ENCODE data around the gene PPTC7.
"Not testable (repeated sequence)": the region's sequence is repeated elsewhere in the genome, so short reads cannot be mapped to it uniquely, and the experiment has no call there.

The PPTC7 gene, protein sequence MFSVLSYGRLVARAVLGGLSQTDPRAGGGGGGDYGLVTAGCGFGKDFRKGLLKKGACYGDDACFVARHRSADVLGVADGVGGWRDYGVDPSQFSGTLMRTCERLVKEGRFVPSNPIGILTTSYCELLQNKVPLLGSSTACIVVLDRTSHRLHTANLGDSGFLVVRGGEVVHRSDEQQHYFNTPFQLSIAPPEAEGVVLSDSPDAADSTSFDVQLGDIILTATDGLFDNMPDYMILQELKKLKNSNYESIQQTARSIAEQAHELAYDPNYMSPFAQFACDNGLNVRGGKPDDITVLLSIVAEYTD

DNA sequence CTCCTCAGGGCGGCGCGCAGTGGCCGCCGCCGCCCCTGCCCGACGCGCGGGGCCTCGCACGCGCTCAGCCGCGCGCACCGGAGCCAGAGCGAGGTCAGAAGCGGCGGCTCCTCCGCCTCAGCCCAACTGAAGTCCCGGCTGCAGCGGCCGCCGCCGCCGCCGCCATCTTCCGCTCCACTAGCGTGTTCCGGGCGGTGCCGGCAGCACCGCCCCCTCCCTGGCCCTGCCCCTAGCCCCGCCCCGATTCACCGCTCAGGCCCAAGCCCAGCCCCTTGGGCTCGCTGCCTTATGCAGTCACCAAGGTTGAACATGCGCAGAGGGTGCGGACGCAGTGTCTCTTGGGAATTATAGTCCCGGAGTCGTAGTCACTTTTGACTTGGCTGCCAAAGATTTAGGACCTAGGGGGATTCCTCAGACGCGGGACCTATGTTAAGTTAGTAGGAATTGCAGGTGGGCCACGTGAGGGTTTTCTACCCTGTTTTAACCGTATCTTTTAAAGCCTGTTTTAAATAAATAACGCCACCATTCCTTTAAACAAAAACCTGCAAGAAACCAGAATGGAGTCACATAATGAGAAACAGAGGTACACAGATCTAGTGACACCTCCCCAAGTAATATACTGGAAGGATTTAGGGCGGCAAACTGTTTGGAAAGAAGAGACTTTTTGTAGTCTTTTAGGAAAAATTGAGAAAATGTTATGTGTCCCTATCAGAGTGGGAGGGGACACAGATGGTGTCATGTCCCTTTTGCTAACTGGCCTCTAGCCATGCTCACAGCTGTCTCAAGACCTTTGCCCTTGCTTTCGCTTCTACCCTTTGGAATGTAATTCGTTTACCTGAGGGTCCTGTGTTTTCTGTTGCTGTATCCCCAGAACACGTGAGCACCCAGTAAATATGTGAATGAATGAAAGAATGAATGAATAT lies at the start of gene PPTC7:
Gene PPTC7 (minus strand): TSS at position 182 of the 923 bp plus-strand sequence. CDS start 287 bp downstream, outside the sequence.
- DNase-seq = peak; percentile 72 to 99 (median 94)

DNA sequence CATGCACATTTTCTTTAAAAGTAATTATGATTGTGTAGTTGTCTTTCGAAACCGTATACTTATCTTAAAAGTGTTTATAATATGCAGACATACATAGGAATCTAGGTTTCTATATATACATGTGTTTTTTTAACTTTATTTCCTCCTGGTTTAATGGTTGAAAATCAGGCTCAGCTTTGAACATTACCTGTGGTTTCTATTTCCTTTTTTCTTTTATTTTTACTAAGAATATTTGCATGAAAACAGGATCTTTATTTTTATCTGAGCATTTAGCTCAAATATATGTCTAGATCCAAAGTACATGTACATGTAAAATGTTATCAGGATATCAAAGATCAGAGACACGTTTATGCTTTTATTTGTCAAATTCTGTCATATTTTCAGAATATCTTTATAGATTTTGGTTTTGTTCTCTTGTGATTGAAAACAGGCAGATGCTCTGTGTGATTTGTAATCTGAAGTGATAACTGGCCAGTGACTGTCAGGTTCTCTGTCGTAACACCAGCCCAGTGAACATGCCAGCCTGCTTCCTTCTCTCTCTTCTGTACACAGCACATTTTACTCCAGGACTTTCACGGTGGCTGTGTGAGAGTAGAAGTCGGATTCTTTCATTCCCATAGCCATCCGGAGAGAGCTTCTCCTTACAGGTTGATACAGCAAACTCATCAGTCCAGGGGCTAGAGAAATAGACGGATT lies 44.5 kb upstream of the PPTC7 start:
- DNase-seq = peak in 1 of 51 donors; percentile 4

DNA sequence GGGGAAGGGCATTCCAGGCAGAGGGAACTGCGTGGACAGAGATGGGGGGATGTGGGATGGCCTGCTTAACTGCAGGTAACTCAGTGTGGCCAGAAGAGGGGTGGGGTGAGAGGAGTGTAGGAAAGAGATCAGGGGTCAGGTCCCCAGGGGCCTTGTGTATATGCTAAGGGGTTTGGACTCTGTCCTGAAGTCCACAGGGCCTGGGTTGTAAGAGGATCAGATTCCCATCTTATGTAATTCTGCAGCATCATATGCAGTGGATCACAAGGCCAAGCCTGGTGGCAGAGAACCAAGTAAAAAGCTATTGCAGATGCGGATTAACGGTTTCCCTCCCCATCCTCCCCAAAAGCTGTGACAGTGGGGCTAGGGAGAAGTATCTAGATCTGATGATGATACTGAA lies 39.5 kb upstream of the PPTC7 start:
- no peak for DNase-seq

DNA sequence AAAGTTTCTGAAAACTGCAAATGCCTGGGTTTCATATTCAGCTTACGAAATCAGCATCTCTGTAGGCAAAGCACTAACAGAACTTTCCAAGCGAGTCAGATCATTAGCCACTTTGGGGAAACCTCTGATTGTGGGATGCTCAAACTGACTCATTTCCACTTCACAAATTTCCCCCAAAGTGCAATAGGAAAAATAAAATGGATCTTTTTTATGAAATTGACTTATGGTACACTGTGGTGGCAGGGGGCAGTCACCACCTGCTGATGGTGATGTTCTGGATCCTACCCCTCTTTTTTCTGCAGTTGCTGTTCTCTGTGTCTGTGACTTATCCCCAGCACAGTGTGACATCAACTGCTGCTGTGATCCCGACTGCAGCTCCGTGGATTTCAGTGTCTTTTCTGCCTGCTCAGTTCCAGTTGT lies 36.4 kb upstream of the PPTC7 start:
- no peak for DNase-seq

DNA sequence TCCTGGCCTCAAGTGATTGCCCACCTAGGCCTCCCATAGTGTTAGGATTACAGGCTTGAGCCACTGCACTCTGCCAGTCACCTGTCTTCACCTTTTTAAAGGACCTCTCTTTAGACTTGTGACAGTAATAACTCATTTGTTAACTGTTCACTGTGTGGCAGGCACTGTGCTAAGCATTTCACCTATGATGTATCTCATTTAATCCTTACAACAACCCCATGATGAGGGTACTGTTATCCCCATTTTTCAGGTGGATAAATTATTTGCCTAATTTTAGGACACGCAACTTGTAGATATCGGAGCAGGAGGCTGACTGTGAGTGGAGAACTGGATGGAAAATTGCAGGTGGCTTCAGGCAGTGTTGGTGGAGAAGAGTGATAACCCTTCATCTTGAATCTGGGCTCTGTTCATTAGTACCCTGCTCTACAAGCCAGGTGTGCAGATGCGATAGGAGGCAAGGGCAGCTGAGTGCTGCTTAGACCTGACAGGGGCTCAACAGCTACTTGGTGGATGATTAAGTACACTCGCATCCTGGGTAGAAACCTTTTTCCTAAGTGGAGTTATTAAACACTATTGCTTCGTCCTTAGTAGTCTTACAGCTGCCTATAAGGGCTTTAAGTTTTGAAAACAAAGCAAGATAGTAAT lies 33.5 kb upstream of the PPTC7 start:
- no peak for DNase-seq

DNA sequence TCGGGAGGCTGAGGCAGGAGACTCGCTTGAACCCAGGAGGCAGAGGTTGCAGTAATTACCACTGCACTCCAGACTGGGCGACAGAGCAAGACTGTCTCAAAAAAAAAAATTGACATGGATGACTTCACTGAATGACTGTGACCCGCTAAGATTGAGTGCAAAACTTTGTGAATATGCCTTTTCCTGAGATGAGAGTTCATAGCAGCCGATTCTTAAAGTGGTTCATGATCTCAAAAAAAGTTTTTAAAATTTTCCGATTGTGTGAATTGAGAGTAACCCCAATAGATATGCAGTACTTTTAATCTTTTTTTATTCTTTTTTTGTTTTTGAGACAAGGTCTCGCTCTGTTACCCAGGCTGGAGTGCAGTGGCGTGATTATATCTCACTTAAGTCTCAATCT lies 32.1 kb upstream of the PPTC7 start:
- no peak for DNase-seq

DNA sequence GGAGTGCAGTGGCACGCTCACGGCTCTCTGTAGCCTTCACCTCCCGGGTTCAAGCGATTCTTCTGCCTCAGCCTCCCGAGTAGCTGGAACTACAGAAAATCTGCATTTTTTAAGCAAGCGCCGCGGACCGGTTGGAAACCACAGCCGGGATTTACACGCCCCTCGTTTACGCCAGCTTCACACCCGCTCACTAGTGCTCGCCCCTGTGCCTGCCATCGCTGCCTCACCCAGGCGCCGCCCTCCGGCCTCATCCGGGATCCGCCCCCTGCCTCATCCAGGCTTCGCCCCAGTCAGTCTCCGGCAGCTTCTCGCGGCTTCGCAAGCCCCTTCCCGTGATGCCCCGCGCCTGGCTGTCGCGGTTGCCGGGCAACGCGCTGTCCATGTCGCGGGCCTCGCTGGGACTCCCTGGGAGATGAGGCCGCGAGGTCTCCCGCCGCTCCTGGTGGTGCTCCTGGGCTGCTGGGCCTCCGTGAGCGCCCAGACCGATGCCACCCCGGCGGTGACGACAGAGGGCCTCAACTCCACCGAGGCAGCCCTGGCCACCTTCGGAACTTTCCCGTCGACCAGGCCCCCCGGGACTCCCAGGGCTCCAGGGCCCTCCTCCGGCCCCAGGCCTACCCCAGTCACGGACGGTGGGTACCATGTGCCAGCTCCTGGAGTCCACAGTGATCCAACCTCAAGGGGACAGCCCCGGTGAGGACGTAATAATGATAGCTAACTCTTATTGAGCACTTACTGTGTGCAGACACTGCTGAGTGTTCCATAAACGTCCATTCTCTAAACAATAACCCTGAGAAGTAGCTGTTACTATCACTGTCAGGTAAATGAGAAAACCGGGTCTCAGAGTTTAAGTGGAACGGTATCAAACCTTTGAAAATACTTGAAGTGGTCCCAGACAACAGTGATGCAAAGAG lies 30.9 kb upstream of the PPTC7 start, which contains the start of gene TCTN1:
Gene TCTN1 (plus strand): TSS at position 359 of the 914 bp plus-strand sequence. CDS start 54 bp downstream, at position 413.
- peak; percentile 69 to 99 (median 95) for DNase-seq

DNA sequence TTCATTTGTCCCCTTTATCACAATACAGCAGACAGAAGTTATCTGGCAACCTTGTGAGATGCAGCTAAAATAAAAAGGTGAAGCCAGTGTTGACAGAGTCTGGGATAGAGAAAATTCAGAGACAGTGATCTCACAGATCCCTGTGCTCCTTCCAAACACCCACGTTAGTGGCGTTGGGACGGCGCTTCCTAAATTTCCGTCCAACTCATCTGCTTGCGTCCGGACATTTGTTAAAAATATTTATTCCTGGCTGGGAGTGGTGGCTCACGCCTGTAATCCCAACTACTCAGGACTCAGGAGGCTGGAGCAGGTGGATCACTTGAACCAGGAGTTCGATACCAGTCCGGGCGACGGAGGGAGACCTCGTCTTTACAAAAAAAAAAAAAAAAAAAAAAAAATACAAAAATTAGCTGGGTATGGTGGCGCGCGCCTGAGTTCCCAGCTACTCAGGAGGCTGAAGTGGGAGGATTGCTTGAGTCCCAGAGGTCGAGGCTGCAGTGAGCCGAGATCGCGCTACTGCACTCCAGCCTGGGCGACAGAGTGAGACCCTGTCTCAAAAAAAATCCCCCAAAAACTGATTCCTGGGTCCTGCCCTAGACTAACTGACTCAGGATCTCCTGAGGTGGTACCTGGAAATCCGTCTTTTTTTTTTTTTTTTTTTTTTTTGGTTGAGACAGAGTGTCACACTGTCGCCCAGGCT lies 30.1 kb upstream of the PPTC7 start:
- no peak for DNase-seq

DNA sequence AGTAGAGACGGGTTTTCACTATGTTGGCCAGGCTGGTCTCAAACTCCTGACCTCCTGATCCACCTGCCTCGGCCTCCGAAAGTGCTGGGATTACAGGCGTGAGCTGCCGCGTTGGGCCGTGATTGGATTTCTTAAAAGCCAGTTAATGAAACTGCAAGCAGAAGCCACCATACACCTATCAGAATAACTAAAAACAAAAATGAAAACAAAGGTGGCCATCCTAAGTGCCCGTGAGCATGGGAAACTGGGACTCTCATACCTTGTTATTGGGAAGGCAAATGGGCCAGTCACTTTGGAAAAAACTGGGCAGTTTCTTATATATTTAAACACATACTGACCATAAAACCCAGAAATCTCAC lies 23.1 kb upstream of the PPTC7 start:
- DNase-seq = no peak

DNA sequence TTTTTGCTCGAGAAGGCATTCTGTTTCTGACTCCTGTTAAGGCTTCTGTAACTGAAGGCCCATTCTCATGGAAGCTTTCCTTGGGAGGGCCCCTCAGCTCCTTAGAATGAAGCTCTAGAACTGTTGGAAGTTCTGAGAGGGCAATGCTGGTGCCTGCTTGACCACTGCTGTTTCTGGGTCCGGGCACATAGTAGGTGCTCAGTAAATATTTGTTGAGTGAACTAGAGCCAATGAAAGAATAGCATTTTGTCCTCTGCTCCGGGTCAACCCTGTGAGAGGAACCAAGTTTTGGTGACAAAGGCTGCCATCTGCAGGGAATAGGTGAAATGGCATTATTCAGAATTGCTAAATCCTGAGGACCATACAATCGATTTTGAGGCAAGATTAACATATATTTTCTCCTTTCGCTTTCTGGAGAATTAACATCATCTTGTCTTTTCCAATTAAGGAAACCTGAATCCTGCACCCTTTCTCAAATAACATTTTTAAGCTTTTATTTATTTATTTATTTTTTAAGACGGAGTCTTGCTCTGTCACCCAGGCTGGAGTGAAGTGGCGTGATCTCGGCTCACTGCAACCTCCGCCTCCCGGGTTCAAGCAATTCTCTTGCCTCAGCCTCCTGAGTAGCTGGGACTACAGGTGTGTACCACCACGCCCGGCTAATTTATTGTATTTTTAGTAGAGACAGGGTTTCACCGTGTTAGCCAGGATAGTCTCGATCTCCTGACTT lies 19.1 kb upstream of the PPTC7 start:
- peak in 16 of 51 donors; percentile 2 to 43 (median 12) for DNase-seq

DNA sequence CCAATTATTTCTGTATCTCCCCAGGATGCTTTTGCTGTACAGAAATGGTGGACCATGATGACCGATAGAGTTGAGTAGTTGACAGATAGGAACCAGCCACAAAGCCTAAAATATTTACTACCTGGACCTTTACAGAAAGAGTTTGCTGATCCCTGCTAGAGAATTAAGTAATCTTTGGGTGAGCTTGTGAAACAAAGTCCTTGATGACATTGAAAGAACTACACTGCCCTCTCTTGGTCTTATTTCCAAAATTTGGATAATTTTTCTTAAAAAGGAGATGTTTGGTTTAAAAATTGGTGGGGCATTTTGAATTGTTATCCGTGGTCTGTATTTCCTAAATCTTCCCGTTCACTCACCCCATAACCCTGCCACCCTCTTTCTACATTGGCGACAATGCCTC lies 17.1 kb upstream of the PPTC7 start:
- DNase-seq = peak in 1 of 51 donors; percentile 36

DNA sequence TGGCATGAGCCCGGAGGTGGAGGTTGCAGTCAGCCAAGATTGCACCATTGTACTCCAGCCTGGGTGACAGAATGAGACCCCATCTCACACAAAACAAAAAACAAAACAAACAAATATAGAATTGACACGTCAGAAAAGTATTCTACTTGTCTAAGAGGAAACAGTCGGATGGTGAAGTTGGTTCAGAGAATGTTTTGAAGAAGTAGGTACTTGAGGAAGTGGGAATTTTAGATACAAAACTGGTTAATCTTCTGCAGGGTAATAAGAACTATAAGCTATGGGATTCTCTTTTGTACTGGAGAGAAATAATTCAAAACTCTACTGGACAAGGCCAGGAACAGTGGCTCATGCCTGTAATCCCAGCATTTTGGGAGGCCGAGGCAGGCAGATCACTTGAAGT lies 16.2 kb upstream of the PPTC7 start:
- DNase-seq = no peak

DNA sequence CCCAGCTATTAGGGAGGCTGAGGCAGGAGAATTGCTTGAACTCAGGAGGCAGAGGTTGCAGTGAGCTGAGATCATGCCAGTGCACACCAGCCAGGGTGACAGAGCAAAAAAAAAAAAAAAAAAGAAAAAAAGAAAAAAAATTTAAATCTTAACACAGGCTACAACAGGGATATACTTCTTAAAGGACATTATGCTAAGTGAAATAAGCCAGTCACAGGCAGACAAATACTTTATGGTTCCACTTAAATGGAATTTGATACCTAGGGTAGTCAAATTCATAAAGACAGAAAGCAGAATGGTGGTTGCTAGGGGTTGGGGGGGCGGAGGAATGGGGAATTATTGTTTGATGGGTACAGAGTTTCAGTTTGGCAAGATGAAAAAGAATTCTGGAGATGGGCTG lies 14.8 kb upstream of the PPTC7 start:
- DNase-seq = no peak

DNA sequence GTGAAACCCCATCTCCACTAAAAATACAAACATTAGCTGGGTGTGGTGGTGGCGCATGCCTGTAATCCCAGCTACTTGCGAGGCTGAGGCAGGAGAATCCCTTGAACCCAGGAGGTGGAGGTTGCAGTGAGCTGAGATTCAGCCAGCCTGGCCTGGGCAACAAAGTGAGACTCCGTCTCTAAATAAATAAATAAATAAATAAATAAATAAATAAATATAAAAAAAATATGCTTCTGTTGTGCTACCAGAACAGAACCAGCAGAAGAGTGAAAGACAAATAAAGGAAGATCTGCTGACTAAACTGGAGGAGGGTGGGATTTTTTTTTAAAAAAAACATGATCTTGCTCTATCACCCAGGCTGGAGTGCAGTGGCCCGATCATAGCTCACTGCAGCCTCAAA lies 9.8 kb upstream of the PPTC7 start:
- not testable (repeated sequence) for DNase-seq

DNA sequence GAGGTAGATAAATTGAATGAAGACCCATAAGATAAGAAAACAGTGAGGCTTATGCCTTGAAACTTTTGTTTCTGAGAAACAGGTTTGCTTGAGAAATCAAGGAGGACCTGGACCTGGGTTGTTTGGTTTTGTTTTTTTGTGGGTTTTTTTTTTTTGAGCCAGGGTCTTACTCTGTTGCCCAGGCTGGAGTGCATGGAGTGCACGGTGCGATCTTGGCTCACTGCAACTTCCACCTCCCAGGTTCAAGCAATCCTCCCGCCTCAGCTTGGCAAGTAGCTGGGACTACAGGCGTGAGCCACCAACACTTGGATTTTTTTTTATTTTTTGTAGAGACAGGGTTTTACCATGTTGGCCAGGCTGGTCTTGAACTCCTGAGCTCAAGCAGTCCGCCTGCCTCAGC lies 9.0 kb upstream of the PPTC7 start:
- no peak for DNase-seq

DNA sequence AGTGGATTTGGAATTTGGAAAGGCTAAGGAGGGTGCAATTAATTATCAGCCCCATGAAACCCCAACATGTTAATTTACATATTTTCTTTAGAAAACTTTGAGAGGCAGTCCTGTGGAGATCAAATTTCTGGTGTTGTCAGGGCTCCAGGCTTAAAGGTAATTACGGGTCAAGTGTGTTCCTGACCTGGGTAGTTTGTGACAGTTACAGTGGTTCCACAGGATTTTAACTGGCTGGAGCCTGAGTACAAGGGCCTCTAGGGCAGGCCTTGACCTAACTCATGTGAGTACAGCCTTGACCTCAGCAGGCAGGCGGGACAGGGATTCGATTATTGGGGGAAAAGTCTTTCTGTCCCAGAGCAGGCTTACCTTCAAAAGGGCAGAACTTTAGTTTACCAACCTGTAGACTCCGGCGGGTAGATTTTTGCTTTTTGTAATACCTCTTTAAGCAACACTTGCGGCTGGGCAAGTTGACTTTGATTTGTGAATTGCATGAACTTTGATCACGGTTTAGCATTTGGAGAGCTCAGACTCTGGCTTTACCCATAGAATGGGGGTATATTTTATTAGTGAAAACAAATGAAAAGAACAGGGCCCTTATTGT lies 8.4 kb upstream of the PPTC7 start:
- no peak for DNase-seq

DNA sequence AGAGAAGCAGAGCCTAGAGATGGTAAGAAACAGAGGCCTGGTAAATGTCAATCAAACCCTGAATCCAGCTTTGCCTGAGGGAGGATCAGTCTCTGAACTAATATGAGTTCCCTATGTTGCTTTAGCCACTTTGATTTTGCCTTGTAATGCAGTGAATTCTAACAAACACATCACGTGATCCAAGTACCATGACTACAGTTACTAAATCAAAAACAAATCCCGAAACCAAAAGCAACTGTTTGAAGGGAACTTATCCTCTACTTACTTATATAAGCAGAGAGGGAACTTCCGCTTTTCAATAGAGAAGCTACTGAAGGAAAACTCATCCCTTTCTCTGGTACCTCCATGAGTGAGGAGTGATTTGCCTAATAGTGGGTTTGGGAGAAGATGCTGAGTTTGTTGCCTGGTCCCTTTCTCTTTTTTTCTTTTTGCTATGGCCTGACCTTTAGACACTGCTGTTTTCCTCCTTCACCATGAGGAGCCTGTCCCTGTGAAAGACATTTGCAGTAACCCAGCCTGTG lies 7.7 kb upstream of the PPTC7 start:
- peak in 1 of 51 donors; percentile 21 for DNase-seq

DNA sequence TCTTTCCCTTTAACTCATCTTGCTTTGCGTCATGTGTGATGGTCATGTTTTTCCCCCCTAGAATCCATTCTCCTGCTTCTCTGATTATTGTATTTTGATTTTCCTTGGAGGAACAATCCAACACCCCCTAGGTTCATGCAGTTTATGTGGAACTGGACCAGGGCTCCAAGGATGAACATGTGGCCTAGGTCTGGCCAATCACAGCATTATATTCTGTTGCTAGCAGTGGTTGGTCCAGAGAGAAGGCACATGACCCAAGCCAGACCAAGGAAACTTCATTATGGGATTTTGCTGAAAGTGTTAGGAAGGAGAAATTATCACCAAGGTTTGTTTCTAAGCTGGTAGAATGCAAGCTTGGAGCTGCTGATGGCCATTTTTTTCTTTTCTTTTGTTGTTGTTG lies 6.9 kb upstream of the PPTC7 start:
- DNase-seq = no peak

Data from hypothalamus (tissue), 51 donors.